Measurements from ENCODE around the gene NOVA2. TPM values are rescaled to one million over a fixed set of nuclear protein-coding genes. Genes with fewer than 3 reads are reported as not detected.
A peak's percentile ranks its signal among the peaks of the same experiment; 100 is the strongest.

NOVA2 gene
- polyA plus RNA-seq, 1 experiment = 0.02 TPM

DNA sequence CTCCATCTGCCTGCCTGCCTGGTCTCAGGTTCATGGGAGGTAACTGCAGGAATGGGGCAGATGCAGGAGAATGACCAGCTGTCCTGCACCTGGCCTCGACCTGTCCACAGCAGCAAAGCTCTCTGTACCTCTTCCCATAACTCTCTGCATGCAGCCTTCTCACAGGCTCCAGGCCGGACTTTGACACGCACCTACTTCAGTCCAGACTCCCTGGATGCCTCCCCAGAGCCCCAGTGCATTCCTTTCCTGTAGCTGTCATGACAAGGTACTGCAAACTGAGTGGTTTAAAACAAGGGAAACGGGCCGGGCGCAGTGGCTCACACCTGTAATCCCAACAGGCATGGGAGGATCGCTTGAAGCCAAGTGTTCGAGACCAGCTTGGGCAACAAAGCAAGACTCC lies 62.4 kb downstream of the NOVA2 start:
- H3K9me3 ChIP-seq (ENCODE audit: control insufficient read depth, insufficient read depth, low read length) = no peaks in the 10 kb centered on the region
- peaks cover 5% of the 10 kb centered on the region for H3K27me3 ChIP-seq (ENCODE audit: control insufficient read depth, insufficient read depth, low read length)
- CTCF ChIA-PET = no interaction called here
- no peak overlapping the region for H3K27ac ChIP-seq (ENCODE audit: low read depth, low read length)
- no peak overlapping the region for H3K4me3 ChIP-seq (ENCODE audit: low read depth, low read length)
- TF ChIP-seq, protein P1, sequence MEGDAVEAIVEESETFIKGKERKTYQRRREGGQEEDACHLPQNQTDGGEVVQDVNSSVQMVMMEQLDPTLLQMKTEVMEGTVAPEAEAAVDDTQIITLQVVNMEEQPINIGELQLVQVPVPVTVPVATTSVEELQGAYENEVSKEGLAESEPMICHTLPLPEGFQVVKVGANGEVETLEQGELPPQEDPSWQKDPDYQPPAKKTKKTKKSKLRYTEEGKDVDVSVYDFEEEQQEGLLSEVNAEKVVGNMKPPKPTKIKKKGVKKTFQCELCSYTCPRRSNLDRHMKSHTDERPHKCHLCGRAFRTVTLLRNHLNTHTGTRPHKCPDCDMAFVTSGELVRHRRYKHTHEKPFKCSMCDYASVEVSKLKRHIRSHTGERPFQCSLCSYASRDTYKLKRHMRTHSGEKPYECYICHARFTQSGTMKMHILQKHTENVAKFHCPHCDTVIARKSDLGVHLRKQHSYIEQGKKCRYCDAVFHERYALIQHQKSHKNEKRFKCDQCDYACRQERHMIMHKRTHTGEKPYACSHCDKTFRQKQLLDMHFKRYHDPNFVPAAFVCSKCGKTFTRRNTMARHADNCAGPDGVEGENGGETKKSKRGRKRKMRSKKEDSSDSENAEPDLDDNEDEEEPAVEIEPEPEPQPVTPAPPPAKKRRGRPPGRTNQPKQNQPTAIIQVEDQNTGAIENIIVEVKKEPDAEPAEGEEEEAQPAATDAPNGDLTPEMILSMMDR (IDR thresholded peaks at IDR 0.05; ENCODE audit: low read depth, low read length) = no peak
- POLR2A ChIA-PET = no interaction called here
- no peak for DNase-seq (ENCODE audit: low read depth, low spot score)

DNA sequence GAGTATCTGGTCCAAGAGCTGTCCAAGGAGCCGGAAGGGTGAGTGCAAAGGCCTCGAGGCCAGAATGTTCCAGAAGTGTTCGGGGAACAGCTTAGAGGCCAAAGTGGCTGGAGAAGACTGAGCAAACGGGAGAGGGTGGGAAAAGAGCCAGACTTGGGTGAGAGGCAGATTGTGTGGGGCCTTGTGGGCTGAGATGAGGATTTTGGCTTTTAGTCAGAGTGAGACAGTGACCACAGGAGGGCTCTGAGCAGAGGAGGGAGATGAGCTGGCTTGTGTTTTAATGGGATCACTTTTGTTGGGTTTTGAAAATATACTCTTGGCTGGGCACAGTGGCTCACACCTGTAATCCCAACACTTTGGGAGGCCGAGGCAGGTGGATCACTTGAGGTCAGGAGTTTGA lies 64.7 kb downstream of the NOVA2 start:
- Histone ChIP-seq H3K27ac (ENCODE audit: low read depth, low read length) (no peak overlapping the region), H3K9me3 (ENCODE audit: control insufficient read depth, insufficient read depth, low read length) (no peaks in the 10 kb centered on the region), H3K27me3 (ENCODE audit: control insufficient read depth, insufficient read depth, low read length) (peaks cover under 1% of the 10 kb centered on the region), H3K4me3 (ENCODE audit: low read depth, low read length) (no peak overlapping the region)
- CTCF ChIA-PET = no interaction called here
- TF ChIP-seq, protein P1 (IDR thresholded peaks at IDR 0.05; ENCODE audit: low read depth, low read length) = no peak
- POLR2A ChIA-PET = no interaction called here
- no peak for DNase-seq (ENCODE audit: low read depth, low spot score)

DNA sequence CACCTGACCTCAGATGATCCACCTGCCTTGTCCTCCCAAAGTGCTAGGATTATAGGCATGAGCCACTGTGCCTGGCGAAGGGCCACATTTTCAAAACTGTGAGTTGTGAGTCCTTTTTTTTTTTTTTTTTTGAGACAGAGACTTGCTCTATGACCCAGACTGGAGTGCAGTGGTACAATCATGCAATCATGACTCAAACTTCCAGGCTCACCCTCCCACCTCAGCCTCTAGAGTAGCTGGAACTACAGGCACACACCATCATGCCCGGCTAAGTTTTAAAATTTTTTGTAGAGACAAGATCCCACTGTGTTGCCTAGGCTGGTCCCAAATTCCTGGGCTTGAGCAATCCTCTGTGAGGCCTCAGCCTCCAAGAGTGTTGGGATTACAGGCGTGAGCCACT lies 67.4 kb downstream of the NOVA2 start:
- POLR2A ChIA-PET = interaction anchor here (0.6 kb wide), 1 partner anchor 108 kb away, joined by 5 read pairs; no protein-coding TSS in a partner anchor
- no peak for DNase-seq (ENCODE audit: low read depth, low spot score)

GRCh38 chr19:45905011-45905410 lies 68.7 kb downstream of the NOVA2 start:
- Histone ChIP-seq H3K27me3 (ENCODE audit: control insufficient read depth, insufficient read depth, low read length) (no peaks in the 10 kb centered on the region), H3K27ac (ENCODE audit: low read depth, low read length) (no peak overlapping the region), H3K9me3 (ENCODE audit: control insufficient read depth, insufficient read depth, low read length) (no peaks in the 10 kb centered on the region), H3K4me3 (ENCODE audit: low read depth, low read length) (no peak overlapping the region)
- ChIA-PET CTCF (no interaction called here), POLR2A (no interaction called here)
- no peak for DNase-seq (ENCODE audit: low read depth, low spot score)
- TF ChIP-seq, protein P1 (IDR thresholded peaks at IDR 0.05; ENCODE audit: low read depth, low read length) = no peak

More for the DNA sequence above, 67.4 kb downstream of the NOVA2 start:
- Histone ChIP-seq H3K4me3 (ENCODE audit: low read depth, low read length) (no peak overlapping the region), H3K27me3 (ENCODE audit: control insufficient read depth, insufficient read depth, low read length) (no peaks in the 10 kb centered on the region), H3K9me3 (ENCODE audit: control insufficient read depth, insufficient read depth, low read length) (no peaks in the 10 kb centered on the region), H3K27ac (ENCODE audit: low read depth, low read length) (no peak overlapping the region)
- CTCF ChIA-PET = no interaction called here
- TF ChIP-seq, protein P1 (IDR thresholded peaks at IDR 0.05; ENCODE audit: low read depth, low read length) = no peak

DNA sequence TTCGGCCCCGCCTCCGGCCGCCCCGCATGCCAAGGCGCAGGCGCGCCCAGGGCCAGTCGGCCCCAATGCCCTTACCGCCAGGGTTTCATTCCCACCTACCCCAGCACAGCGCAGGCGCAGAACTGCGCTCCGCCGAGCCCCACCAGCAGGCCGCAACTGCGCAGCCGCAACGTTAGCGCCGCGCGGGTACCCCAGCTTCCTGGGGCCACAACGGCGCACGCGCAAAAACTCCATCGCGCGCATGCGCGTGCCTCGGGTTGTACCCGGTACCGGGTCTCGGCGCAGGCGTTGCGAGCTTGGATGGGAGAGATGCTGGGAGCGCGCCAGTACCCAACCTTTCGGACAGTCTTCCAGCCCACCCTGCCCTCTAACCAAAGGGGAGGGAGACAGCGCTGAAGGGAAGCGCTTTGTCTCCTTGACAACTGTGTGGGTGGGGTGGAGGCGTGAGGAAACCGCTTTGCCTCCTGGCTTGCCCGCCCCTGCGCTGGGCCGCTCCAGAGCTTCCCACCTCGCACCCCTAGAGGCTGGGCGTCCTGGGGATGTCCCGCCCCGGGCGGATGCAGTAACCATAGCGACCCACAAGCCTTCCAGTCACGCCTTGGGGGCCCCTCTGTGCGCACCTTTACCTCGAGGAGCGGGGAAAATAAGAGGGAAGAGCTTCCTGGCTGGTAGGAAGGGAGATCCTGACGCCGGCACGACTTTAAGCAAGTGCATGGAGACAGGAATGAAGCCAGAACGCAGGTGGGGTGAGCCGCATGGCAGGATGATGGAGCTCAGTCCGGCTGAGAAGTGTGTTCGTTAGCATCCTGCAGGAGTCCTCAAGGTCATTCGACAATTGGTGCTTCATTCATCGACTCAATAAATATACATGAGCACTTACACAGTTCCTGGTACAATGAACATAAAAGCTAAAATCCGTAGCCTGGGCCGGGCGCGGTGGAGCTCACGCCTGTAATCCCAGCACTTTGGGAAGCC lies 70.7 kb downstream of the NOVA2 start:
- CTCF ChIA-PET = interaction anchor here (0.9 to 1.6 kb wide), 3 partner anchors 18 to 114 kb away, joined by 3 read pairs; no protein-coding TSS in a partner anchor
- POLR2A ChIA-PET = interaction anchor here (0.8 to 1.4 kb wide), 4 partner anchors 17 to 134 kb away, joined by 3 to 8 read pairs (median 5); partner anchors contain the start of genes CCDC61, IRF2BP1 and SIX5
- no peaks in the 10 kb centered on the region for H3K27me3 ChIP-seq (ENCODE audit: control insufficient read depth, insufficient read depth, low read length)
- TF ChIP-seq, protein P1 (IDR thresholded peaks at IDR 0.05; ENCODE audit: low read depth, low read length) = no peak
- H3K4me3 ChIP-seq (ENCODE audit: low read depth, low read length) = peak overlapping the region; percentile 86
- no peaks in the 10 kb centered on the region for H3K9me3 ChIP-seq (ENCODE audit: control insufficient read depth, insufficient read depth, low read length)
- peak; percentile 93 for DNase-seq (ENCODE audit: low read depth, low spot score)
- peak overlapping the region; percentile 52 for H3K27ac ChIP-seq (ENCODE audit: low read depth, low read length)
